ENCODE results near the gene DRD4.

Gene DRD4

DNA sequence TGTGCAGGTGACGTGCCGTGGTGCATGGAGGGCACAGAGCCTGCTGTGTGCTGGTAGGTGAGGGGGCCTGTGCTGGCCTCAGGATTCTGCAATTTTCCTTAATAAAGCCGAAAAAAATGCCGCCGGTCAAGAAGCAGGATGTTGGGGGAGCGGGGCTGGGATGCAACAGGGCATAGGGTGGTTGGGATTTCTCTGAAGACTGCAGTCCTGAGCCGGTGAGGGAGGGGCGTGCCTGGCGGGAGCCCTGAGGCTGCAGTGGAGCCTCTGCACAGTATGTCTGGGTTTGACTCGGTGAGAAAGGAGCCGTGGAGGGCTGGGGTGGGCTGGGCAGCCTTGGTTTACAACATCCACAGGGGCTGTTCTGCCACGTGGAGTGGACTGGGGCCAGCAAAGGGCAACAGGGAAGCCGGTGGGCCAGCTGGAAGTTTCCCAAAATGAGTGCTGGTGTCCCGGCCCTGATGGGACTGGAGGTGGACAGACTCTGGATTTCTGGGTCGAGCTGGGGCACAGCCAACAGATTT lies 13.7 kb upstream of the DRD4 start:
- no peak for DNase-seq (ENCODE audit: low read depth)
- TF ChIP-seq MAX (IDR thresholded peaks at IDR 0.05; ENCODE audit: low read depth, low read length) (no peak), POLR2A (IDR thresholded peaks at IDR 0.05; ENCODE audit: extremely low read depth, insufficient read length) (no peak), MYC (IDR thresholded peaks at IDR 0.05; ENCODE audit: low read depth, low read length) (no peak)
- TF ChIP-seq, protein P1, sequence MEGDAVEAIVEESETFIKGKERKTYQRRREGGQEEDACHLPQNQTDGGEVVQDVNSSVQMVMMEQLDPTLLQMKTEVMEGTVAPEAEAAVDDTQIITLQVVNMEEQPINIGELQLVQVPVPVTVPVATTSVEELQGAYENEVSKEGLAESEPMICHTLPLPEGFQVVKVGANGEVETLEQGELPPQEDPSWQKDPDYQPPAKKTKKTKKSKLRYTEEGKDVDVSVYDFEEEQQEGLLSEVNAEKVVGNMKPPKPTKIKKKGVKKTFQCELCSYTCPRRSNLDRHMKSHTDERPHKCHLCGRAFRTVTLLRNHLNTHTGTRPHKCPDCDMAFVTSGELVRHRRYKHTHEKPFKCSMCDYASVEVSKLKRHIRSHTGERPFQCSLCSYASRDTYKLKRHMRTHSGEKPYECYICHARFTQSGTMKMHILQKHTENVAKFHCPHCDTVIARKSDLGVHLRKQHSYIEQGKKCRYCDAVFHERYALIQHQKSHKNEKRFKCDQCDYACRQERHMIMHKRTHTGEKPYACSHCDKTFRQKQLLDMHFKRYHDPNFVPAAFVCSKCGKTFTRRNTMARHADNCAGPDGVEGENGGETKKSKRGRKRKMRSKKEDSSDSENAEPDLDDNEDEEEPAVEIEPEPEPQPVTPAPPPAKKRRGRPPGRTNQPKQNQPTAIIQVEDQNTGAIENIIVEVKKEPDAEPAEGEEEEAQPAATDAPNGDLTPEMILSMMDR (IDR thresholded peaks at IDR 0.05; ENCODE audit: low read depth, low read length) = no peak
- no peak overlapping the region for H3K4me3 ChIP-seq (ENCODE audit: low read depth, low read length)

- H3K4me3 ChIP-seq (ENCODE audit: low read depth, low read length) = no peak overlapping the region
- no peak for DNase-seq (ENCODE audit: low read depth)
- TF ChIP-seq MYC (IDR thresholded peaks at IDR 0.05; ENCODE audit: low read depth, low read length) (no peak), POLR2A (IDR thresholded peaks at IDR 0.05; ENCODE audit: extremely low read depth, insufficient read length) (no peak), MAX (IDR thresholded peaks at IDR 0.05; ENCODE audit: low read depth, low read length) (no peak)
- TF ChIP-seq, protein P1 (IDR thresholded peaks at IDR 0.05; ENCODE audit: low read depth, low read length) = no peak
Measured at GRCh38 chr11:623999-624704, 12.9 kb upstream of the DRD4 start.

DNA sequence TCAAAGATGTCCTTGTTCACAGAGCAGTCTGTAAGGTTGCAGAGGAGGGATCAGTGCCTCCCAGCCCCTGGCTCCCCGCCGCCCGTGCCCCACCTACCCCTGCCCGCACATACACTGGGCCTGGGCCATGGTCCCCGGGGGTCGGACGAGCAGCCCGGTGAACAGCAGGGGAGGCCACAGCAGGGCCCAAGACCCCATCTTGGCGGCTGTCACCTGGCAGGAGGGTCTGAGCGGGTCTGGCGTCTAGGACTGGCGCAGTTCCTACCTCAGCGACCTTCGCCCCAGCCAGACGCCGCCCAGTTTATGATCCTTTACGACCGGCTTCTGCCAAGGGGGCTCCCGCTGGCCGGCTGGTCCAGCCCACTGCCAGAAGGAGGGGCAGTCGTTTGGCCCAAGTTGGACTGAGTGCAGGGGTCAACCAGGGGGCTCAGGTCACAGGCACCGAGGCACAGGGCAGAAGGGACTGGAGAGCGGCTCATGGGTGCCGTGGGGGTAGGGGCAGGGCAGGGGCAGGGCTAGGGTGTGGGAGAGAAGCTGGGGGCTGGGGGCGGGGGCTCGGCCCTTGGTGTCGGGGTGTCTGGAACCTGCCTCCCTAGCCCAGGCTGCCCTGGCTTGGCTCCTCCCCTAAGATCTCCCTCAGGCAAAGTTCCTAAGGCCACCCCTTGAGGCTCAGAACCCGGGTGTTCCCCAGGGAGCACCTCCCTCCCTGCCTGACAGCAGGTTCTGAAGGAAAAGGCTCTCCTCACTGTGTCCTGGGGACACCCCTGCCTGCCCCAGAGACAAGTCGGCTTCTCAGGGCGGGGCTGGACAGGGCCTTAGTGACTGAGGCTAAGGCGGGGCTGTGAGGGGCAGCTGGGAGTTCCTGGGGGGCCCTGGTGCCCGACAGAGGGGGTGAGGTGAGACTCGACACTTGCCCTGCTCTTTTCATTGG lies 12.1 kb upstream of the DRD4 start, which contains the start of gene CDHR5:
Gene CDHR5, minus strand, starts transcription at position 251 of the 931 bp plus-strand sequence. Its CDS starts 53 bp downstream, at position 198.
- TF ChIP-seq POLR2A (IDR thresholded peaks at IDR 0.05; ENCODE audit: extremely low read depth, insufficient read length) = no peak
- TF ChIP-seq MAX (IDR thresholded peaks at IDR 0.05; ENCODE audit: low read depth, low read length) = no peak
- TF ChIP-seq, protein P1 (IDR thresholded peaks at IDR 0.05; ENCODE audit: low read depth, low read length) = no peak
- no peak for TF ChIP-seq MYC (IDR thresholded peaks at IDR 0.05; ENCODE audit: low read depth, low read length)
- no peak for DNase-seq (ENCODE audit: low read depth)
- no peak within 1 kb of the TSS for H3K4me3 ChIP-seq (ENCODE audit: low read depth, low read length)

GRCh38 chr11:625636-626268 lies 11.3 kb upstream of the DRD4 start:
- DNase-seq (ENCODE audit: low read depth) = no peak
- no peak overlapping the region for H3K4me3 ChIP-seq (ENCODE audit: low read depth, low read length)
- TF ChIP-seq, protein P1 (IDR thresholded peaks at IDR 0.05; ENCODE audit: low read depth, low read length) = no peak
- TF ChIP-seq MAX (IDR thresholded peaks at IDR 0.05; ENCODE audit: low read depth, low read length) = no peak
- TF ChIP-seq MYC (IDR thresholded peaks at IDR 0.05; ENCODE audit: low read depth, low read length) = no peak
- no peak for TF ChIP-seq POLR2A (IDR thresholded peaks at IDR 0.05; ENCODE audit: extremely low read depth, insufficient read length)

Measured in NB4 (cell line).